ENCODE results near the gene LCE4A.

GRCh38 chr1:152673016-152673415 lies 34.9 kb upstream of the LCE4A start:
- TF ChIP-seq FOXP2 (optimal IDR thresholded peaks at IDR 0.05; ENCODE audit: control extremely low read depth, extremely low read length, insufficient read depth) (no peak), POLR2AphosphoS5 (IDR thresholded peaks at IDR 0.05; ENCODE audit: borderline replicate concordance, low read depth, low read length) (no peak)
